Osteocyte (in vitro differentiated cells): ENCODE measurements around the gene MYMK. TPM values are rescaled to one million over a fixed set of nuclear protein-coding genes. Genes with fewer than 3 reads are reported as not detected.

Experiments
- DNase-seq: peaks from one replicate; pipeline ENCODE4 v3.0.0; 2021; ENCODE audit warnings: mixed read lengths; ENCODE audit not compliant: unreplicated experiment; ENCODE audit errors: extremely low spot score
- H3K27ac Mint-ChIP-seq: one replicate; pipeline ENCODE4 v1.8.0; 2021; ENCODE audit warnings: mild to moderate bottlenecking, mixed read lengths; ENCODE audit not compliant: unreplicated experiment
- H3K27me3 Mint-ChIP-seq: one replicate; pipeline ENCODE4 v1.8.0; 2021; ENCODE audit warnings: mixed read lengths; ENCODE audit not compliant: unreplicated experiment
- H3K36me3 Mint-ChIP-seq: one replicate; pipeline ENCODE4 v1.8.0; 2021; ENCODE audit warnings: mixed read lengths; ENCODE audit not compliant: unreplicated experiment
- H3K4me1 Mint-ChIP-seq: one replicate; pipeline ENCODE4 v1.8.0; 2021; ENCODE audit warnings: mixed read lengths; ENCODE audit not compliant: unreplicated experiment
- H3K4me3 Mint-ChIP-seq: one replicate; pipeline ENCODE4 v1.8.0; 2021; ENCODE audit warnings: mild to moderate bottlenecking, moderate library complexity, mixed read lengths; ENCODE audit not compliant: unreplicated experiment
- H3K9me3 Mint-ChIP-seq: one replicate; pipeline ENCODE4 v1.8.0; 2021; ENCODE audit warnings: mixed read lengths; ENCODE audit not compliant: unreplicated experiment
- CTCF ChIP-seq: fragments of 200-600 bp; sonication (generic); IDR thresholded peaks from 2 replicates; pipeline ENCODE4 v1.5.0; 2021; ENCODE audit warnings: antibody characterized with exemption, mild to moderate bottlenecking, moderate library complexity
- total RNA-seq: library from RNA; stranded (reverse); gene quantifications from 2 replicates; pipeline ENCODE4 v1.2.1, GENCODE V29; 2021

Gene MYMK
- total RNA-seq, 1 donor from 2014 or later: not detected

GRCh38 chr9:133474215-133474614, 50.5 kb downstream of the MYMK start:
- Mint-ChIP-seq H3K36me3 (no peaks in the 10 kb centered on the region), H3K4me1 (peaks cover 5% of the 10 kb centered on the region), H3K4me3 (no peak overlapping the region), H3K27ac (no peak overlapping the region), H3K9me3 (no peaks in the 10 kb centered on the region), H3K27me3 (no peaks in the 10 kb centered on the region)
- no peak for DNase-seq
- no peak for TF ChIP-seq CTCF

- no peak overlapping the region for H3K27ac Mint-ChIP-seq
- peaks cover 5% of the 10 kb centered on the region for H3K4me1 Mint-ChIP-seq
- no peak overlapping the region for H3K4me3 Mint-ChIP-seq
- H3K27me3 Mint-ChIP-seq: no peaks in the 10 kb centered on the region
- TF ChIP-seq CTCF: no peak
- H3K9me3 Mint-ChIP-seq: no peaks in the 10 kb centered on the region
- no peak for DNase-seq
- H3K36me3 Mint-ChIP-seq: no peaks in the 10 kb centered on the region
Measured at GRCh38 chr9:133473743-133474142, 51.0 kb downstream of the MYMK start.

- H3K4me1 Mint-ChIP-seq: peaks cover 4% of the 10 kb centered on the region
Measured at GRCh38 chr9:133472753-133473378, 51.9 kb downstream of the MYMK start.

GRCh38 chr9:133472277-133472645, 52.5 kb downstream of the MYMK start:
- H3K4me1 Mint-ChIP-seq: no peaks in the 10 kb centered on the region
- no peak overlapping the region for H3K27ac Mint-ChIP-seq
- no peaks in the 10 kb centered on the region for H3K36me3 Mint-ChIP-seq
- no peaks in the 10 kb centered on the region for H3K27me3 Mint-ChIP-seq
- no peaks in the 10 kb centered on the region for H3K9me3 Mint-ChIP-seq
- no peak for DNase-seq
- TF ChIP-seq CTCF: no peak
- H3K4me3 Mint-ChIP-seq: no peak overlapping the region

More at GRCh38 chr9:133472753-133473378, 51.9 kb downstream of the MYMK start:
- no peak for TF ChIP-seq CTCF
- Mint-ChIP-seq H3K9me3 (no peaks in the 10 kb centered on the region), H3K27ac (no peak overlapping the region), H3K27me3 (no peaks in the 10 kb centered on the region), H3K36me3 (no peaks in the 10 kb centered on the region), H3K4me3 (no peak overlapping the region)
- no peak for DNase-seq

GRCh38 chr9:133471551-133472276, 53.0 kb downstream of the MYMK start:
- H3K27me3 Mint-ChIP-seq: no peaks in the 10 kb centered on the region
- H3K4me3 Mint-ChIP-seq: no peak overlapping the region
- no peak overlapping the region for H3K27ac Mint-ChIP-seq
- no peak for DNase-seq
- no peaks in the 10 kb centered on the region for H3K36me3 Mint-ChIP-seq
- no peak for TF ChIP-seq CTCF
- no peaks in the 10 kb centered on the region for H3K4me1 Mint-ChIP-seq
- no peaks in the 10 kb centered on the region for H3K9me3 Mint-ChIP-seq
